ENCODE measurements around the gene IRF1. TPM values are rescaled to one million over a fixed set of nuclear protein-coding genes. Genes with fewer than 3 reads are reported as not detected.

The IRF1 gene
- total RNA-seq, 1 experiment from 2014 or later = 48.9 TPM

- peaks cover 18% of the 10 kb centered on the region for H3K4me1 ChIP-seq (ENCODE audit: control insufficient read depth, insufficient read depth, low read length)
These were observed 29.6 kb downstream of the IRF1 start for GRCh38 chr5:132460846-132461568.

More at GRCh38 chr5:132460846-132461568, 29.6 kb downstream of the IRF1 start:
- Histone ChIP-seq H3K4me3 (ENCODE audit: low read depth in 2 of 2, low read length in 2 of 2) (no peak overlapping the region), H3K27ac (ENCODE audit: low read length) (no peak overlapping the region), H3K36me3 (ENCODE audit: control insufficient read depth, insufficient read depth, low read length) (no peaks in the 10 kb centered on the region), H3K9me3 (ENCODE audit: control insufficient read depth, insufficient read depth, low read depth, low read length) (no peaks in the 10 kb centered on the region), H3K27me3 (ENCODE audit: control insufficient read depth, insufficient read depth, low read length) (no peaks in the 10 kb centered on the region)
- in situ Hi-C loops (cut with HindIII; ENCODE audit: low pct_unique_long_range_greater_than_20kb, low sequenced_read_pairs) = no loop called here
- BruUV-seq (replicated peaks) = no TSS peak
- intact Hi-C loops (cut with micrococcal nuclease; ENCODE audit: unreplicated experiment) = no loop called here
- POLR2A ChIA-PET = no interaction called here
- TF ChIP-seq SIN3A (IDR thresholded peaks at IDR 0.05; ENCODE audit: borderline replicate concordance, insufficient read depth, low read depth, low read length) (no peak), POLR2AphosphoS5 (IDR thresholded peaks at IDR 0.05; ENCODE audit: low read depth, low read length) (no peak), TCF7L2 (IDR thresholded peaks at IDR 0.05; ENCODE audit: low read depth, low read length) (no peak), REST (IDR thresholded peaks at IDR 0.05; ENCODE audit: insufficient read depth in 1 of 2, low read depth in 2 of 2, low read length in 1 of 2) (no peak), CTCF (IDR thresholded peaks at IDR 0.05) (no peak)
- CTCF ChIA-PET = no interaction called here
- ATAC-seq (no peak), DNase-seq (ENCODE audit: low read depth, low spot score) (no peak)
